DMS53 treated with DMSO at 0.1 percent for 48 hours (cell line): ENCODE results near the gene MSMP.

Experiments used
- DNase-seq: peaks from one replicate; lab custom pipeline; 2025; ENCODE audit not compliant: unreplicated experiment; lab: John Stamatoyannopoulos, UW

MSMP gene

GRCh38 chr9:35723908-35724307 is 30.2 kb downstream of the MSMP start:
- DNase-seq: no peak

DNA sequence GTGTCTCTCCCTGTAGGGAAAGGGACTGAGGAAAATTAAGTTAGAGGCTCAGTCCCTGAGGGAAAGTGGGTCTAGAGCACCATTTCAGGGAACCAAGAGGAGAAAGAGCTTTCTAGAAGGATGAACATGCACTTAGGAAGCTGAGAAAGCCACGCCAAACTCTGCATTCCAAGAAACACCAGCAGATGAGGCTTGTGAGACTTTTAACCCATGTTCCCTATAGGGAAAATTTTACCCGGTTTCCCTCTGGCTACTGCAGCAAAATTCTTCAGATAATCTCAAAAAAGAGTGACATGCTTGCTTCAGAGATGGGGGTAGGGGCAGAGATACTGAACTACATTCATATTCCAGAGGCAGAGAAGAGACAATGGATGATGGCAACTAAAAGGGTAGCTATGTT is 30.6 kb downstream of the MSMP start:
- no peak for DNase-seq

GRCh38 chr9:35719546-35719945 is 34.5 kb downstream of the MSMP start:
- no peak for DNase-seq

GRCh38 chr9:35718721-35719511 is 35.2 kb downstream of the MSMP start:
- no peak for DNase-seq

GRCh38 chr9:35717132-35717870 is 36.8 kb downstream of the MSMP start:
- no peak for DNase-seq

GRCh38 chr9:35716230-35716629 is 37.8 kb downstream of the MSMP start:
- DNase-seq: no peak

GRCh38 chr9:35714579-35715252 is 39.4 kb downstream of the MSMP start:
- no peak for DNase-seq

- DNase-seq: no peak
These were observed 40.0 kb downstream of the MSMP start for GRCh38 chr9:35714123-35714522.

DNA sequence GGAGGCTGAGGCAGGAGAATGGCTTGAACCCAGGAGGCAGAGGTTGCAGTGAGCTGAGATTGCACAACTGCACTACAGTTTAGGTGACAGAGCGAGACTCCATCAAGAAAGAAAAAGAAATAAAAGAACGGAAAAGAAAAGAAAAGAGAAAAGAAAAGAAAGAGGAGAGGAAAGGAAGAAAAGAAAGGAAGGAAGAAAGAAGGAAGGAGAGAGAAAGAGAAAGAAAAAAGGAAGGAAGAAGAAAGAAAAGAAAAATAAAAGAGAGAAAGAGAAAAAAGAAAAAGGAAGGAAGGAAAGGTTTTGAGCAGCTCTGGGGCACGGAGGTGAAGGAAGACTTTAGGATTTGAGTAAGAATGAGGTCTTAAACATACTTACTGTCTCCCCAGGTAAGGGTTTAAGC is 40.5 kb downstream of the MSMP start:
- DNase-seq: no peak

DNA sequence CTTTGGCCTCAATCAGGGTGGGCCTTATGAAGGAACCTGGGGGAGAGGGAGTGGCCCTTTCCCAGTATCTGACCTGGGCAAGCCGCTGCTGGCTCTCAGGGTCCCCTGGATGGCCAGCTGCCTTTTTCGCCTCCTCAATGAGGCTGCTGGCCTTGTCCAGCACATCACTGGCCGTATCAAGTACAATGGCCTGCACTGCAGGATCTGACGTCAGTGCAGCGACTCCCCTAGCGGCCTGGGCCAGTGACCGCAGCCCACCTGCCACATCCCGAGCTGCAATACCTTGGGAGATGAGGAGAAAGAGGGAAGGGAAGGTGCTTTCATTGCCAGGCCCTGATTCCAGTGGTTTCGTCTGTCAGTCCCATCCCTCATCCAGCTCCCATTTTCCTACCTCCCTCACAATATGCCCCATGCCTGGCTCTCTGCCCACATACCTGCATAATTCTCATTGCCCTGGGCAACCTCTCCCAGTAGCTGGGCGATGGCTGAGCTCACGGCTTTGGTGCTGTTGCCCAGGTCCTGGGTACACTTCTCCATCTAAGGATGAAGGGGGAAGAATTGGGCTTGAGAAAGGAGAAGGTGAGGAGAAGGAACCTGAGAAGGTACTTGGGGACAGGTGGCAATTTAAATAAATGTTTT is 41.2 kb downstream of the MSMP start:
- no peak for DNase-seq

- DNase-seq: no peak
These were observed 42.3 kb downstream of the MSMP start for GRCh38 chr9:35711501-35712428.

DNA sequence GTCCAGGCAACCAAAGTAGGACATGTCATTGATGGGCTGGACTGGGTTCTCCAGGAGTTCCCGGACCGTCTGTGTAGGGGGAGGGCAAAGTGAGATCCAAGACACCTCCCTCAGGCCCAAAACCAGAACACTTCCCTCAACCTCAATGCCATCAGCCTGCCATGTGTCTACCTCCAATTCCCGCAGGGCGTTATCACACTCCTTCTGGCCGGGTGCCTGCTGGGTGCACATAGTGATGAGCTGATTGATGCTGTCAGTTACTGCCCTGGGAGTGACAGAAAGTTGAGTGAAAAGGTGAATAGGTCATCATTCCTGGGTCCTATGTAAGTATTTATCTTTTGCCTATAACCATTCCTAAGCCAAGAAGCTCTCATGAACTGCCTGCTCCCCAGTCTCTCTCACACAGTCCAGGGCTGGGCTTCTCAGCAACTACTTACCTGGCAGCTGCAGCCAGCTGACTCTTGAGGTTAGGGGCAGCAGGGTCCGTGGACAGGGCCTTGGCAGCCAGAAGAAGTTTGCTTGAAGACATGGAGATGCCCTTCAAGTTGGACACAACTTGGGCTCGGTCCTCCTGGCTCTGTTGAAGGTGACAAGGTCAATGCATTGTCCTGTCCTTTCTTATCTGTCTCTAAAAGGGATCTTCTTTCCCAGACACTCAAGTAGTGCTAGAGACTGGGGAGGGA is 43.1 kb downstream of the MSMP start:
- DNase-seq: no peak

DNA sequence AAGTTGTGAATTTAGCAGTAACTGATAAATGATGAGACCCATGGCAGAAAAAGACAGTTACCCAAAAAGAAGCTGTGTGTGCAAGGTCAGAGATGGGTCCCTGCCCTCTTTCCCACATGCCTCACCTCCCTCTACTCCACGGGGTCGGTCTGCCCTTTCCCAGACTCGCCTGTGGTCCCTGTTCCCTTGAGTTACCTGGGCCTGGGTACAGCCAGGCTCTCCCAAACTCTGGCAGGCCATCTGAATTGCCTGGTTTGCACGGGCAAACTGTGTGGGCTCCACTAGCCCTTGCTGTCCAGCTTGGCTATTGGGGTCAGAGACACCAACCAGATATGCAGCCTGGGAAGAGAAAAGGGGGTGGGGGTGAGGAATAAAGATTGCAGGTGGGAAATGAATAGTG is 45.9 kb downstream of the MSMP start:
- DNase-seq: no peak

DNA sequence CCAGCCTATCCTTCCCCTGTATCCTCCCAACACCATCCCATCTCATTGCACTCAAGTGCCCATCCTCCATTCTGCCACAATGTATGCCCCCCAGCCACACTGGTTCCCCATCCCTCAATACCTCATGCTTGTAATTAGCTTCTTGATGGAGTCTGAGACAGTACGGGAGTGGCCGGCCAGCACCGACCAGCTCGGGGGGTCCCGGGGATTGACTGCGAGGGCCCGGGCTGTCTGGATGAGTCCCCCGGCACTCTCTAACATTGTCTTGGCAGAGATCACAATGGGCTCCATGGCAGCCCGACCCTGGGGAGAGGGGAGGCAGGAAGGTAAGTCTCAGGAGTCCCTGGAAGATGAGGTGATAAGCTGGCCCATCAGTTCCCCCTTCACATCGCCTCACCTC is 47.1 kb downstream of the MSMP start:
- no peak for DNase-seq

GRCh38 chr9:35705836-35706430 is 48.1 kb downstream of the MSMP start:
- DNase-seq: no peak

DNA sequence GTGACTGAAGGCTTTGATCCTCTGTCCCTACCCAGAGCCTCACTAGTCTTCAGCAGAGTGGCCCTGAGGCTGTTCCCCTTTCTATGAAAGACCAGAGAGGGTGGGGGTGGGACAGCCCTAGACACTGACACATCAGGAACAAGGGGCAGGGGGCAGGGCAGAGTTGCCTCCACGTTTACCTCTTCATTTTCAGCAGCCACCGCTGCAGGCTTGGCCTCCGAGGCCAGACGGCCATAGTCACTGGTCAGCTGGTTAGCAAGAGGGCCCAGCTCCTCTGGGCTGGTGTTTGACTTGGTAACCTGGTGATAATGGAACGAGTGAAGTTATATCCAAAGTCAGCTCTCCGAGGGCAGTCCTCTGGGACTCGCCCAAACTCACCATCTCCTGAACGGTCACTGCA is 48.7 kb downstream of the MSMP start:
- no peak for DNase-seq

DNA sequence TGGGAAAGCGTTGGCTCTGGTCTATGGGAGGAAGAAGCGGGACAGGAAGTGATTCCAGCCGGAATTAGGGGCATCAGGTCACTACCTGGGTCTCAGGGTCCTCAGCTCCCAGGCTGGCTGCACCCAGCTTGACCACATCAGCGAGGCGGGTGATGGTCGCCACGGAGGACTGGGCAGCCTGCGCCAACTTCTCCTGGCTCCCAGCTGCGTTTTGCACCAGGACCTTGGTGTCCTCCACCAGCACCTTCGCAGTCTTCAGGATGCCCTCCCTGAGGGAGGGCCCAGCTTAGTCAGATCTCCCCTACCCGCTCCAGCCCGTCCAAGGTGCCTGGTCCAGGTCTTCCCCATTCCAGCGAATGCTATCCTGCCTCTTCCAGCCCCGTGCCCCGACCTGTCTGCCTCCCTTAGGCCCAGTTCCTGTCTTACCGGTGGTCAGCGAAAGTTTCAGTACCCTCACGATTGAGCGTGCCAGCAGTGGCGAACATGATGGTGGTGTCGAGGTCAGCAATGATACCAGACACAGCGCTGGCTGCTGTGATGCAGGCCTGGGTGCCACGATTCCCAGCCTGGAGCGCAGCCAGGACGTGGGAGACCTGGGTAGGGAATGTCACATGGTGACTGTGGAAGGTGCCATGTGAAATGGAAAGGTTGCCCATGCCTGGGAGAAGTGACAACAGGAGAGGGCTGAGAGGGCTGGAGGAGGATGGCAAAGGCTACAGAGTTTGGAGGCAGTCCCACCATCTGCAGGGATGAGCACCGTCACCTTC is 50.0 kb downstream of the MSMP start:
- DNase-seq: no peak
